Esophagus muscularis mucosa (tissue), 4 donors: ENCODE results near the gene MEGF8.

Source experiments
- EP300 ChIP-seq: sonication (generic); formaldehyde crosslinking; IDR thresholded peaks from one replicate; pipeline ENCODE4 v1.6.1; 2017; ENCODE audit warnings: antibody characterized with exemption
- POLR2A ChIP-seq: fragments of 450-650 bp; IDR thresholded peaks from one replicate; pipeline ENCODE4 v1.6.1; 2017; ENCODE audit warnings: antibody characterized with exemption, moderate library complexity, mild to moderate bottlenecking, low read depth
- POLR2AphosphoS5 ChIP-seq, 2 donors: sonication (generic); formaldehyde crosslinking; IDR thresholded peaks; one replicate each; pipeline ENCODE4 v1.6.1; 2017; ENCODE audit warnings: antibody characterized with exemption in 2 of 2
- TF ChIP-seq, protein P1 (sequence below), 3 experiments: fragments of 200-600 bp in 2 of 3; fragments of 450-650 bp in 1 of 3; sonication (generic) in 2 of 3; IDR thresholded peaks; one replicate each; pipeline ENCODE4 v1.5.1; 2017 to 2019; ENCODE audit warnings: antibody characterized with exemption in 3 of 3, mild to moderate bottlenecking in 2 of 3, moderate library complexity in 1 of 3

DNA sequence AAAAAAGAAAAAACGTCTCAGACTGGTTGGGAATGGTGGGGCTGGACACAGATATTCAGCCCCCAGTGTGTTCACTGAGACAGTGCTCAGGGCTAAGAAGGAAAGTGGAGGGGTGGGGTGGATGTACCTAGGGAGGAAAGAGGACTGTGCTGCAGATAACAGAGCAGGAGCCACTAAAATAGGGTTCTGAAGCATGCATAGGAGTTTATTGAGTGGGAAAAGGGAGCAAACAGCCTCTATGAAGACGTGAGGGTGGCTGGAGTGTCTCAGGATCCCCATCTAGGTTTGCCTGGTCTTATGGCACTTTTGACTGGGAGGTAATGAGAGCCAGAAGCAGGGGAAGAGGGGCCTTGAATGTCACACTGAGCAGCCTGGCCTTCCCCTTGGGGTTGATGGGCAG lies 3.4 kb downstream of the MEGF8 start:
- TF ChIP-seq, protein P1, sequence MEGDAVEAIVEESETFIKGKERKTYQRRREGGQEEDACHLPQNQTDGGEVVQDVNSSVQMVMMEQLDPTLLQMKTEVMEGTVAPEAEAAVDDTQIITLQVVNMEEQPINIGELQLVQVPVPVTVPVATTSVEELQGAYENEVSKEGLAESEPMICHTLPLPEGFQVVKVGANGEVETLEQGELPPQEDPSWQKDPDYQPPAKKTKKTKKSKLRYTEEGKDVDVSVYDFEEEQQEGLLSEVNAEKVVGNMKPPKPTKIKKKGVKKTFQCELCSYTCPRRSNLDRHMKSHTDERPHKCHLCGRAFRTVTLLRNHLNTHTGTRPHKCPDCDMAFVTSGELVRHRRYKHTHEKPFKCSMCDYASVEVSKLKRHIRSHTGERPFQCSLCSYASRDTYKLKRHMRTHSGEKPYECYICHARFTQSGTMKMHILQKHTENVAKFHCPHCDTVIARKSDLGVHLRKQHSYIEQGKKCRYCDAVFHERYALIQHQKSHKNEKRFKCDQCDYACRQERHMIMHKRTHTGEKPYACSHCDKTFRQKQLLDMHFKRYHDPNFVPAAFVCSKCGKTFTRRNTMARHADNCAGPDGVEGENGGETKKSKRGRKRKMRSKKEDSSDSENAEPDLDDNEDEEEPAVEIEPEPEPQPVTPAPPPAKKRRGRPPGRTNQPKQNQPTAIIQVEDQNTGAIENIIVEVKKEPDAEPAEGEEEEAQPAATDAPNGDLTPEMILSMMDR (IDR thresholded peaks at IDR 0.05) = no peak
- TF ChIP-seq POLR2A = no peak
- TF ChIP-seq POLR2AphosphoS5 (IDR thresholded peaks at IDR 0.05) = no peak
- TF ChIP-seq EP300 = no peak
